ENCODE results near the gene ALMS1. TPM values are rescaled to one million over a fixed set of nuclear protein-coding genes. Genes with fewer than 3 reads are reported as not detected.
"Not testable (repeated sequence)": the region's sequence is repeated elsewhere in the genome, so short reads cannot be mapped to it uniquely, and the experiment has no call there.

The ALMS1 gene
- total RNA-seq, 1 donor from 2014 or later, result 7.4 TPM

DNA sequence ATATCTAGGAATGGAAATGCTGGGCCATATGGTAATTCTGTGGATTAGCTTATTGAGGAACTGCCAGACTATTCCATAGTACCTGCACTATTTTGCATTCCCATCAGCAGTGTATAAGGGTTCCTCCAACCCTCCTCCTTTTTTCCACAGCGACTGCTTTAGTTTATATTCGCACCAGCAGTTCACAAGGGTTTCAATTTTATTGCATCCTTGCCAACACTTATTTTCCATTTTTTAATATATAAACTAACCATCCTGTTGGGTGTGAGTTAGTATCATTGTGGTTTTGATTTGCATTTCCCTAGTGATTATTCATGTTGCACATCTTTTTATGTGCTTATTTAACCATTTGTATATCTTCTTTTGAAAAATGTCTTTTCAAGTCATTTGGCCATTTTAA, 189.6 kb downstream of the ALMS1 start:
- FAIRE-seq (no peak), DNase-seq (ENCODE audit: low read depth) (no peak)
- Histone ChIP-seq H3K27me3 (ENCODE audit: control insufficient read depth, insufficient read depth, low read length) (no peaks in the 10 kb centered on the region), H3K4me3 (ENCODE audit: low read depth, low read length) (no peak overlapping the region), H3K36me3 (ENCODE audit: control insufficient read depth, insufficient read depth, low read length) (no peaks in the 10 kb centered on the region)
- TF ChIP-seq, protein P1, sequence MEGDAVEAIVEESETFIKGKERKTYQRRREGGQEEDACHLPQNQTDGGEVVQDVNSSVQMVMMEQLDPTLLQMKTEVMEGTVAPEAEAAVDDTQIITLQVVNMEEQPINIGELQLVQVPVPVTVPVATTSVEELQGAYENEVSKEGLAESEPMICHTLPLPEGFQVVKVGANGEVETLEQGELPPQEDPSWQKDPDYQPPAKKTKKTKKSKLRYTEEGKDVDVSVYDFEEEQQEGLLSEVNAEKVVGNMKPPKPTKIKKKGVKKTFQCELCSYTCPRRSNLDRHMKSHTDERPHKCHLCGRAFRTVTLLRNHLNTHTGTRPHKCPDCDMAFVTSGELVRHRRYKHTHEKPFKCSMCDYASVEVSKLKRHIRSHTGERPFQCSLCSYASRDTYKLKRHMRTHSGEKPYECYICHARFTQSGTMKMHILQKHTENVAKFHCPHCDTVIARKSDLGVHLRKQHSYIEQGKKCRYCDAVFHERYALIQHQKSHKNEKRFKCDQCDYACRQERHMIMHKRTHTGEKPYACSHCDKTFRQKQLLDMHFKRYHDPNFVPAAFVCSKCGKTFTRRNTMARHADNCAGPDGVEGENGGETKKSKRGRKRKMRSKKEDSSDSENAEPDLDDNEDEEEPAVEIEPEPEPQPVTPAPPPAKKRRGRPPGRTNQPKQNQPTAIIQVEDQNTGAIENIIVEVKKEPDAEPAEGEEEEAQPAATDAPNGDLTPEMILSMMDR (IDR thresholded peaks at IDR 0.05; ENCODE audit: insufficient read depth, low read length, severe bottlenecking), result no peak

GRCh38 chr2:73582364-73582763, 196.7 kb downstream of the ALMS1 start:
- no peak overlapping the region for H3K4me3 ChIP-seq (ENCODE audit: low read depth, low read length)
- H3K27me3 ChIP-seq (ENCODE audit: control insufficient read depth, insufficient read depth, low read length), result no peaks in the 10 kb centered on the region
- no peak for FAIRE-seq

DNA sequence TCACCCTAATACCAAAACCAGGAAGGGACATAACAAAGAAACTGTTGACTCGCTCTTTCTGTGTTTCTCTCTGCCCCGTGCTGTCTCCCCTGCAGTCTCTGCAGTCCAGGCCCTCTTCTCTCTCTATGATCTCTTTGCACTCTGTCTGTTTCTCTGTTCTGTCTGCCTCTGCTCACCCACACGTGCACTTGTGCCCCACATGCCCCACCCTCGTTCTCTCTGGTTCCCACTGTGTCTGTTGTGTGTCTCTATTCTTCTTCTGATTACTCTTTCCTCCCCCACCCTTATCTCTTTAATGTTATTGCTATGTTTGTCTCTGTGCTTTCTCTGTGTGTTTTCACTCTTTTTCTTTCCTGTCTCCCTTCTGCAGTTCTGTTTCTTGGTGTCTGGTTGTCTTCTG, 202.5 kb downstream of the ALMS1 start:
- FAIRE-seq (no peak), DNase-seq (ENCODE audit: low read depth) (no peak)
- TF ChIP-seq, protein P1 (IDR thresholded peaks at IDR 0.05; ENCODE audit: insufficient read depth, low read length, severe bottlenecking), result no peak
- Histone ChIP-seq H3K4me3 (ENCODE audit: low read depth, low read length) (no peak overlapping the region), H3K27me3 (ENCODE audit: control insufficient read depth, insufficient read depth, low read length) (no peaks in the 10 kb centered on the region), H3K36me3 (ENCODE audit: control insufficient read depth, insufficient read depth, low read length) (no peaks in the 10 kb centered on the region)

More at GRCh38 chr2:73582364-73582763, 196.7 kb downstream of the ALMS1 start:
- H3K36me3 ChIP-seq (ENCODE audit: control insufficient read depth, insufficient read depth, low read length), result no peaks in the 10 kb centered on the region
- TF ChIP-seq, protein P1 (IDR thresholded peaks at IDR 0.05; ENCODE audit: insufficient read depth, low read length, severe bottlenecking), result no peak
- no peak for DNase-seq (ENCODE audit: low read depth)

- DNase-seq (ENCODE audit: low read depth) (no peak), FAIRE-seq (no peak)
- TF ChIP-seq, protein P1 (IDR thresholded peaks at IDR 0.05; ENCODE audit: insufficient read depth, low read length, severe bottlenecking), result no peak
Observed at GRCh38 chr2:73593680-73594079, 208.0 kb downstream of the ALMS1 start.

GRCh38 chr2:73594251-73594650, 208.6 kb downstream of the ALMS1 start:
- FAIRE-seq, result no peak
- no peak for DNase-seq (ENCODE audit: low read depth)
- H3K36me3 ChIP-seq (ENCODE audit: control insufficient read depth, insufficient read depth, low read length), result no peaks in the 10 kb centered on the region
- H3K4me3 ChIP-seq (ENCODE audit: low read depth, low read length), result no peak overlapping the region
- TF ChIP-seq, protein P1 (IDR thresholded peaks at IDR 0.05; ENCODE audit: insufficient read depth, low read length, severe bottlenecking), result no peak
- no peaks in the 10 kb centered on the region for H3K27me3 ChIP-seq (ENCODE audit: control insufficient read depth, insufficient read depth, low read length)

More at GRCh38 chr2:73593680-73594079, 208.0 kb downstream of the ALMS1 start:
- no peak overlapping the region for H3K4me3 ChIP-seq (ENCODE audit: low read depth, low read length)
- no peaks in the 10 kb centered on the region for H3K36me3 ChIP-seq (ENCODE audit: control insufficient read depth, insufficient read depth, low read length)
- no peaks in the 10 kb centered on the region for H3K27me3 ChIP-seq (ENCODE audit: control insufficient read depth, insufficient read depth, low read length)

- Histone ChIP-seq H3K36me3 (ENCODE audit: control insufficient read depth, insufficient read depth, low read length) (peaks cover 2% of the 10 kb centered on the region), H3K4me3 (ENCODE audit: low read depth, low read length) (no peak overlapping the region), H3K27me3 (ENCODE audit: control insufficient read depth, insufficient read depth, low read length) (no peaks in the 10 kb centered on the region)
- DNase-seq (ENCODE audit: low read depth) (no peak), FAIRE-seq (no peak)
- TF ChIP-seq, protein P1 (IDR thresholded peaks at IDR 0.05; ENCODE audit: insufficient read depth, low read length, severe bottlenecking), result no peak
Observed at GRCh38 chr2:73601780-73602179, 216.1 kb downstream of the ALMS1 start.

DNA sequence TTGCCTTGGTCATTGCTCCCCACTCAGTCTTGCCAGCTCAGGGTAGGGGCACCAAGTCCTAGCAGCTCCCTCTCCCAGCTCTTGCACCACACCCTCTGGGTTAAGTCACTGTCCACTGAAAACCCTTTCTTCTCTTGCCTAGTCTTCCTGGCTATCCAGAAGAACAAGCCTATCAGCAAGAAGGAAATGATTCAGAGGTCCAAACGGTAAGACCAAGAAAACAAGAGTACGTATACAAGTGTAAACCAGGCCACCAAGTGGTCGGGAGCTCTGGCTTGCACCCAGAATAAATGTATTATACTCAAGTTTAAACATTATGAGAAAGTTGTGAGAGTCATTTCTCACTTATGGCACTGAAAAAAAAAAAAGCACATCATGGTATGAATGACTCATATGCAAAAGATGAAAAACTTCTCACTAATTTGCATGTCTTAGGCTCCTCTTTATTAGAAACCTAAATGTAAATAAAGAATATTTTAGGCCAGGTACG, 217.5 kb downstream of the ALMS1 start:
- H3K27me3 ChIP-seq (ENCODE audit: control insufficient read depth, insufficient read depth, low read length); H3K36me3 ChIP-seq (ENCODE audit: control insufficient read depth, insufficient read depth, low read length); H3K4me3 ChIP-seq (ENCODE audit: low read depth, low read length); FAIRE-seq: not testable (repeated sequence)
- DNase-seq (ENCODE audit: low read depth), result peak; percentile 75

GRCh38 chr2:73604589-73604988, 219.0 kb downstream of the ALMS1 start:
- H3K27me3 ChIP-seq (ENCODE audit: control insufficient read depth, insufficient read depth, low read length); DNase-seq (ENCODE audit: low read depth); H3K36me3 ChIP-seq (ENCODE audit: control insufficient read depth, insufficient read depth, low read length); H3K4me3 ChIP-seq (ENCODE audit: low read depth, low read length): not testable (repeated sequence)
- FAIRE-seq, result peak; percentile 76

Measured in bronchial epithelial cell (primary cell).